Stimulated activated CD4-positive, alpha-beta T cell treated with anti-CD3 and anti-CD28 coated beads, TNF-alpha, amount 100 ng/mL, for 4 hours (primary cell): ENCODE measurements around the gene SLC30A9.

Source experiments
- DNase-seq, 3 experiments: peaks; one replicate each; pipeline ENCODE4 v3.0.0-alpha.2; 2020; ENCODE audit warnings: low read depth in 3 of 3

SLC30A9 gene

DNA sequence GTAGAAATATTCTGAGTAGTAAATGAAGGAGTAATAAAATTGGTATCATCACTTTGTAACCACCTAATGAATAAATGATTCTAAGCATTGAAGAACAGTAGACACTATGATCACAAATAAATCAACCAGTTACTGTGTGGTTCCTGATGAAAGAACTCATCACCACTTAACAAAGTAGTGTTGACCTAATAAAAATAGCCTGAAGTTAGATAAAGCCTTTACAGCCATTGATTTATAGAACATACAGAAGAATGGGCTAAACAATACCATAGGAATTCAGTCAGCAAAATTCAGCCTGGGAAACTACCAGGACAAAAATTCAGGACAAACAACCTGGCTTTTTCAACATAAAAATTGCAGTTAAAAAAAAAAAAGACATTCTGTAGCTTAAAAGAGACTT is 9.0 kb downstream of the SLC30A9 start:
- no peak for DNase-seq

DNA sequence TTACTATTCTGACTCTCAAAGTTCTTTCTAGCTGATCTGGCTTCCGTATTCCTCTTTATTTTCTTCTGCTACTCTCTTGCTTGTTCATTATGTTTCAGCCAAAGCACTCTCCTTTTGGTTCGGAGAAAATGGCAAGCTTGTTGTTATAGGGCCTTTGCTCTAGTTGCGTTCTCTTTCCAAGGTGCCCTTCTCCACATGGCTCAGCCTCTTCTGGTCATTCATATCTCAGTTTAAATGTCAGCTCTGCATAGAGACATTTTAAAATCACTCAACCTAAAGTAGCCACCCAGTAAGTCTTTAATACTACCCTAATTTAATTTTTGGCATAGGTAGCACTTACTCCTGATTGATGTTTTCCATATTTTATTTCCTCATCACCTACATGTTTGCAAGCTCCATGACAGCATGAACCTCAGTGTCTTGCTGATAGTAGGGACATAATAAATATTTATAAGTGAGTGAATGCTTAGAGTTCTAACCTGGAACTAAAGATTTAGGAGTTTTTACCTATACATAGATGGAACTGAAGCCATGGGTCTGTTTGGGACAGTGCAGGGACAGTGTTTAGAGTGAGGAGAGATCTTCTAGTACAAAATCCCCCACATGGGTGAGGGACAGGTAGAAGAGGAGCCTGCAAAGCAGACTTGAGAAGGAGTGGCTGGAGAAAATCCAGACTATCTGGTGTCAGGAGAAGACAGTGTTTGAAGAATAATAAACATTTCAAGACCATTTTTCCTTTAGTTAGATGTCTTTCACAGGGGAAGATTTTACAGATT is 17.9 kb downstream of the SLC30A9 start:
- no peak for DNase-seq

DNA sequence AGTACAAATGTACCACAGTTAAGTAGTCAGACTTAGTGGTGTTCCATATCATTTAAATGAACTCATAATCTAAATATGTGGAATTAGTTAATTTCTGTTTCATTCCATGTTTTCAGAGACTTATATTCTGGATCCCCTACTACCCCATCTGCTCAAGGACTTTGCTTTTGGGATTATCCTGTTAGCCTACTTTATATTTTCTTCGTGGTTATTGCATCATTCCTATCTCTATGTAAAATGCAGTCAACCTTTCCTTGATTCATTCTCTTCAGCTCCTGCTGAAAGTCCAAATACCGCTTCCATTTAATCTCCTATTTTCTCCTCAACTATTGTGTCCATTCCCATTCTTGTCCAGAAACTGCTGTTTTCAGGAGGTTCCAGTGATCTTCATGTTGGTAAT is 25.1 kb downstream of the SLC30A9 start:
- DNase-seq = no peak

DNA sequence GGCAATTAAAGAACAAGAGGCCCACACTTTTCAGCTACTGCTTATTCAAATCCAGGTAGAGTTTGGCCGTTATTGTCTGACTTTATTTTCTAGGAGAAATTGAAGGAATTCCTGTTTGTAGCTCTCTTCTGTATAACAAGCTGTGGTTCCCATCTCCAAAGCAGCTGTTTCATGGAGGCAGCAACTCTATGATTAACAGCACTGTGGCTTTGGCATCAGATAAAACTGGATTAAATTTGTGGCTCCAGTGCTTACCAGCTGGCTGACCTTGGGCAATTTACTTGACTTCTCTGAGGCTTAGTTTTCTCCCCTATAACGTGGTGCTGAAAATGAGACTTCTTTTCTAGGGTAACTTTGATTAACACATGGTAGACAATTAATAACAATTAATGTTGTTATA is 28.1 kb downstream of the SLC30A9 start:
- no peak for DNase-seq

DNA sequence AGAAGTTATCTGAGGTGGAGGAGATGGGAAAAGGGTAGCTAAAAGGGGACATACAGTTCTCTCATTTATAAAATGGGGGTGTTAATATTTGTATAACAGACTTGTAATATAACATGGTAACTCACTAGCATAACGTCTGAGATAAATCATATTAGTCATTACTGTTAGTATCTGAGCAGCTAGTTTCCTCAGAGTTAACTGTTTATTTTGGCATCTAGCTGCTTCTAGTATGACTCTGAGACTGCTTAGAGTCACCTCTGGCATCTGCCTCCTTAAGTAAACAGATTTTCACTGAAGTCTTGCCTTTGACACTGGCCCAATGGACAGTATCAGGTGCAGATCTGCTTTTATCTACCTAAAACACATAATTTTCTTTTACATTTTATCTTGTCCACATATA is 58.1 kb downstream of the SLC30A9 start:
- DNase-seq = no peak

DNA sequence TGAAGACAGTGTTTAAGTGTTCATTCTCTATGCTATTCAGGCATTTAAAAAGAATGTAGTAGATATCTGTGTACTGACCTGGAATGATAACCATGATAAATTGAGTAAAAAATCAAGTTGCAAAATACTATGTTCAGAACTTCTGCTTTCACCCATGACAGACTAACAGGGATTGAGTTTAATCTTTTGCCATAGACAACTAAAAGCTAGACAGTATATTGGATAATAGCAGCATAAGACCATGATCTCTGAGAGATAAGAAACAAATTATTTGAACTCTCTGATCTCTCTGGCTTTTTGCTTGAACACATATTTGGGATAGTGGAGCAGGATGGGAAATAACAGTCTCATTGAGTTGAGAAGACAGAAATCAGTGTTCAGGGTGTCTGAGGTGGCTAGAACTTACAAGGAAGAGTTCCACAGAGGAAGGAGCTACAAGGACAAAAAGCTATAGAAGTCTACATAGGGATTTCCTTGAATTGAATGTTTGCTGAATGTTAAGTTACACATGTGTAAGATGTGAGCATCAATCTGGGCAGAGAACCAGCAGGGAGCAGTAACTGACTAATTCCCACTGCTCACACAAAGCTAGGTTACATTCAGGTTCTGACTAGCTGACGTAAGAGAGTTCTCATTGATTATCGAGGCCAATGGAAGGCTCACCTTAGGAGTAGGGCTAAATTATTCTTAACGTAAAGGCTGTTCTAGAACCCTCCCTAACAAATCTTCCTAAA is 60.4 kb downstream of the SLC30A9 start:
- no peak for DNase-seq

DNA sequence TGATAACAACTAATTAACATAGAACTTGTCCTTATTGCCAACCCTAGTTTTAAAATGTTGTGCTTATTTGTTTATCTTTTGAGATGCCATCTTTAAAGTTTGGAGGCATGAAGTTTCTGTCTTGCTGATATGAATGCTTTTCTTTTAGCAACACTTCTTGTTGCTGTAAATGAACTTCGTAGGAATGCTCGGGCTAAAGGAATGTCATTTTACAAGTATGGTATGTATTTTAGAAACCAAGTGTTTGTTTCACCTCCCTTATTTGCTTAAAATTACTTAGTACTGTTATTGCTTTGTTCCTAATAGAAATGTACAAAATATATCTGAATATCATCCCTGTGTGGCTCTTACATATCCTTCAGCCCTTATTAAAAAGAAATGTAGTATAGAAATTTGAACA is 76.1 kb downstream of the SLC30A9 start:
- DNase-seq = no peak

DNA sequence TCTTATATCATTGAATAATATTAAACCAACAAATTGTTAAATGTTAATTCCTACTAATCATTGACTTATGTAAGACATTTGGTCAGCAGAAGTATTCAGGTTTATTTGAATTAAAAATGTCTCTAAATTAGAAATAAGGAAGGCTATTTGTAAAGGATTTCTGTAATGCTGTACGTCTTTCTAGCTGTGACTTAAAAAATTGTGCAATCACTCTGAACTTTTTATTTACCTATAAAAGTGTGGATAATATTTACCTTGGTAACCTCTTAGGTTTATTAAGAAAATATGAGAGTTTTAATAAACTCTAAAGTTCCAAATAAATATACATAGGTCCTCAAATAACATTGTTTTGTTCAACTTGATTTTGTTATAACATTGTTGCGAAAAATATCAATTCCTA is 76.9 kb downstream of the SLC30A9 start:
- no peak for DNase-seq

DNA sequence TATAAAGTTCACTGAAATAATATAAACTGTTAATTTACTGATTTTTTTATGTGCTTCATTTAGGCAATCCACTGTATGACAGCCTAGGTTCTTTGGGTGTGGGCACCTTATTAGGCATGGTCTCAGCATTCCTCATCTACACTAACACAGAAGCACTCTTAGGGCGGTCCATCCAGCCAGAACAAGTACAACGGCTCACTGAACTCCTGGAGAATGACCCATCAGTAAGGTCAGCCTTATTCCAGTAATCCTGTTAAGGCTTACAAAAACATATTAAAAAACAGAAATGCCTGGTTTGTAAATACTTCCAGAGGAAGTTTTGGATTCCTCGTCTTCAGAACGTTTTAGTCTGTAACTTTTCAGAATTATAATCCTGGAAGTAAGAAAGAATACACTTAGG is 80.1 kb downstream of the SLC30A9 start:
- DNase-seq = no peak

DNA sequence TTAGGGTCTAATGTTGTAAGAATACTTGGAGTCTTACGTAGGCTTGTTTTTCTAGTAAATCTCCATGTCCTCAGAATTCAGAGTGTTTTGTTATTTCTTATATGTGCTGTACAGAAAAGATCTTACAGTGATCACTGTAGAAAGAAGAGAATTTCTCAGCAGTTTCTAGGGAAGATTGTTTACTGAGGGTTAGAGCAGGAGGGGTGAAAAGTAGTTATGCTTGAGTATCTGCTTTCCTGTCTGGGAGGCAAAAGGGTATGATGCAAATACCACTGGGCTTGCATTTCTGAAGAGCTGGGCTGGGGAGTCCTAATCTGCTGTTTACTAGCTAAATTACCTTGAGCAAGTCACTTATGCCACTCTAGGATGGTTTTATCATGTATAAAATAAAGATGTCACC is 84.0 kb downstream of the SLC30A9 start:
- no peak for DNase-seq

DNA sequence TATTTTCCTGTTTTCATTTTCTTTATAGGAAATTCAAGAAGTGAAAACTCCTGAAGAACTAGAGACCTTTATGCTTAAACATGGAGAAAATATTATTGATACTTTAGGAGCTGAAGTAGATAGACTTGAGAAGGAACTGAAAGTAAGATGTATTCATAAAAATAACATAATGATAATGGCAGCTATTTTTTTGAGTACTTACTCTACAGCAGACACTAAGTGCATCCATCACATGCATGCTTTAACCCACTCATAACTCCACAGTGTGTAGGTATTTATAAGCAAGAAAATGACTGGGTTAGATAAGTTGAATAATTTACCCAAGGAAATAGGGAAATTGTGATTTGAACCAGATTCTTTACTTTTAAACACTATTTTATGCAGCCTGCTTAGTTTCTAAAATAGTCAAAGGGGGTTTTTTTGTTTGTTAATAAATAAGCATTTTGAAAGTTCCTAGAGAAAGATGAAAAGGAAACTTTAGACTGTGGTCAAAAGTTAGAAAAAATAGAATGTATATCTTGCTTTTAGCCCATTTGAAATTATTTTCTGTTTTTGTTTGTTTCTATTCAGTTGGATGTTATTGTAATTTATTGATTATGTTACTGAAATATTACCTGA is 88.0 kb downstream of the SLC30A9 start:
- no peak for DNase-seq

DNA sequence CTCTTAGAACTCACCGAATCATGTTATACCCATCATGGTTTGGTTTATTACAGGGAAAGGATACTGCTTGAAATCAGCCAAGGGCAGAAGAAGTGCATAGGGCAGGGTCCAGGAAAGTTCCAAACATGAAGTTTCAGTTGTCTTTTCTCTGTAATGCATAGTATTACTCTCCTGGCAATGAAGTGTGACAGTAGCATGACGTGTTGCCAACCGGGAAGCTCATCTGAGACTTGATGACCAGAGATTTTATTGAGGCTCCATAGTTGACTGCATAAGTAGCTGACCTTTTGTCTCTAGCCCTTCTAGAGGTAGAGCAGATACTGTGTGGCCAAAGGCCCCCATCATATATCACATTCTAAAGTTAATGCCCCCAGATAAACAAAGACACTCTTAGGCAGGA is 90.0 kb downstream of the SLC30A9 start:
- DNase-seq = no peak

DNA sequence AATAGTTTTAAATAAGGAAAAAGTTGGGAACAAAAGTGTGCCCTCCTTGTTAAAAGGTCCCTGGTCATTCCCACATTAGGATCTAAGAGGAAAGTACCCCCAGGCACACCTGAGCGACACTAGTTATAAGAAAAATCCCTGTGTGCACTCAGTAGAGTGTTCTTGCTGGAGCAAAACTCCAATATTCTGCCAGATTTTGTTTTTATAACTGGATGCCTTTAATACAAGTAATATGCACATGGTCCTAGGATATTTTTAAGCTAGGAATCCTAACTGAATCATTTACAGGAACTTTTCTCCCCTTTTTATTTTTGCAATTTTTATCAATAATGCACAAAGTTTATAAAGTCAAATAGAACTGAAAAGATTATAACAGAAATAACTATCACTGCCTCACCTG is 93.5 kb downstream of the SLC30A9 start:
- no peak for DNase-seq

DNA sequence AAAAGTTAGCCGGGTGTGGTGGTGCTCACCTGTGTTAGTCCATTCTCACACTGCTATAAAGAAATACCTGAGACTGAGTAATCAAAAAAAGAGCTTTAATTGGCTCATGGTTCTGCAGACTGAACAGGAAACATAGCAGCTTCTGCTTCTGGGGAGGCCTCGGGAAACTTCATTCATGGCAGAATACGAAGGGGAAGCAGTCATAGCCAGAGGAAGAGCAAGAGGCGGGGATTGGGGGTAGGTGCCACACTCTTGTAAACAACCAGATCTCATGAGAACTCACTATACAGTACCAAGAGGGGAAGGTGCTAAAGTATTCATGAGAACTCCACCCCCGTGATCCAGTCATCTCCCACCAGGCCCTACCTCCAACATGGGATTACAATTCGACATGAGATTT is 98.1 kb downstream of the SLC30A9 start:
- DNase-seq = no peak

DNA sequence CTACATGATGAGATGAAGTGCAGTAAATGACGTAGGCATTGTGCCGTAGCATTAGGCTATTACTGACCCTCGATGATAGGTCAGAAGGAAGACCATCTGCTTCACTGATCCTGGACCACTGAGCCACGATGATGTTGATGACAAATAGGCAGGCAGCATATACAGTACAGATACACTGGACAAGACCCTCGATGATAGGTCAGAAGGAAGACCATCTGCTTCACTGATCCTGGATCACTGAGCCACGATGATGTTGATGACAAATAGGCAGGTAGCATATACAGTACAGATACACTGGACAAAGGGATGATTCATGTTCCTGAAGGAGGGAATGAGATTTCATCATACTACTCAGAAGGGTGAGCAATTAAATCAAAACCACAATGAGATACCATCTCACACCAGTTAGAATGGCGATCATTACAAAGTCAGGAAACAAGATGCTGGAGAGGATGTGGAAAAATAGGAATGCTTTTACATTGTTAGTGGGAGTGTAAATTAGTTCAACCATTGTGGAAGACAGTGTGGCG is 111.2 kb downstream of the SLC30A9 start:
- no peak for DNase-seq

DNA sequence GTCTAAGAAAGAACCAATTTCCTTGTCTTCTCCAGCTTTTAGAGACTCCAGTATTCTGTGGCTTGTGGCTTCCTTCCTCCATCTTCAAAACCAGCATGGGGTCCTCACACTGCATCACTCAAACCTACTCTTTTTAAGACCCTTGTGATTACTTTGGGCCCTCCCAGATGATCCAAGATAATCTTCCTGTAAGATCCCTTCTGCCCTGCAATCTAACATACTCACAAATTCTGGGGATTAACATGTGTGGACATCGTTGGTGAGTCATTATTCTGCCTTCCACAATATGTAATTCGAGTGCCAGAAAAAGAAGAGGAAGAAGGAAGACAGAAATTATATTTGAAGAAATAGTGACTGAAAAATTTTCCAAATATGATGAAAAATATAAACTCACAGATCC is 114.2 kb downstream of the SLC30A9 start:
- DNase-seq = no peak

DNA sequence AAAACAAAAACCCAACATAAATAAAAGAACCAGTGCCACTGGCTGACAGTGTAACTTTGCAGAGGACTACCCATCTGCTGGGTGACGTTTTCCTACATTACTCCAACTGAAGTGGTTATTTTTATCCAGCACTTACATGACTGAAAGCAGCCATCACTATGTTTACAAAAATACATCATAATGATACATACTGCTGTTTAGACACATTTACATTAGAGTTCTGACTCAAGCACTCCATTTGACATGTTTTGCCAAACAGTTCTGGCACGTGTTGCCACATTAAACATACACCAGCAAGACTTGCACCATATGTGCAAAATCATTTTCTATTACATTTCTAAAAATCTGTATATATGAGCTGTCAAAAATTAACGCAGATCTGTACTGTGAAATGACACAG is 122.5 kb downstream of the SLC30A9 start:
- DNase-seq = no peak

DNA sequence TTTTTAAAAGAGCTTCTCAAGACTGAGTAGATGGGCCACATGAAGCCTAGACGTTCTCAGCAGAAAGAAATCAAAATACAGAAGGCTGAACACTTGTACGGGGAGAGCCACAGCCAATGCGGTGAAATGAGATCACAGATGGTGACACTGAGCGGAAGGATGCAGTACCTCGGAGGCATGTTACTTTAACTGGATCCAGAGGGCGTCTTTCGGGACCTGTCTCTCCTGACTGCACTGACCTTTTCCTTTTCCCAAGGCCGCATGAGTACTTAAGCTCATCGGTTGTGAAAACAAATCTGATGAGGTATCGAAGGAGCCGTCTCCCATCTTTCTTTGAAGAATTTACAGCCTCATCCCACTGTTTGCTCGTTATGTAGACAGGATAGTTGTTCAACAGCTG is 129.6 kb downstream of the SLC30A9 start:
- DNase-seq = no peak

DNA sequence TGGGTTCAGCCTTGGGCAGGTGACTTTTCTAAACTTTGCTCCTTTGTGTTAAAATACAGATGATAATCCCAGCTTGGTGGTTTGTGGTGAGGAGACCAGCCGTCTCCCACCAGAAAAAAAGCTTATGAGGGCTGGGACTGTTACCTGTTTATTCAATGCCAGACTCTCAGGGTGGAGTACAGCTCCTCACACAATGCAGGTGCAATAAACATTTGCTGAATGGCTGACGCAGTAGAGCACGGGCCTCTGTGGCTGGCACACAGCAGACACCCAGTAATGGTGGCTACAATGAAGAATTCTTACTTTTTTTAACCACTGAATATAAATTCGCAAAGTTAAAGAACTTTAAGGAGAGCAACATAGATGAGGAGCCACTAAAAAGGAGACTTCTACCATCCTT is 131.9 kb downstream of the SLC30A9 start:
- no peak for DNase-seq

DNA sequence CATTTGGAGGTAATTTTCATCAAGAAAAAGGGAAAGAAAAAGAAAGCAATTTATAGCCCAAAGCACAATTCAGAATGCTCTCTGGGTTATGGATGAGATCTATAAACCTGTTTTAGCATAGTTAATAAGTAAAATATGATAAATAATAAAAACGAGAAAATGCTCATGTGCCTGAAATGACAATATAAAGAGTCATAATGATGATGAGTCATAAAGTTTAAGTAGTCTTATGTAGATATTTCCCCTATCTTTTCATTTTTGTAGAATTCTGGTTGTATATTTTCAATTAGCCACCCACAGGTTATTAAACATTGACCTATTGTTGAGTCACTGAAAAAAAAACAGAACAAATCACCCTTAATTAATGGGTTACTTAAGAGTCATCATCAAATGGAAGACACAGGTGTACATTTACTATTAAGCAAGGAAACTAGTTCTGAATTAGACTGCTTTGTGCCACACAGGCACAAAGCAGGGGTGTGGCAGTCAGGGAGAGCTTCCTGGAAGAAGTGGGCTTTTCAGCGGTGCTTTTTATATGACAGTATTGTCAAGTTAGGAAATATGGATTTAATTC is 132.8 kb downstream of the SLC30A9 start:
- DNase-seq = no peak

DNA sequence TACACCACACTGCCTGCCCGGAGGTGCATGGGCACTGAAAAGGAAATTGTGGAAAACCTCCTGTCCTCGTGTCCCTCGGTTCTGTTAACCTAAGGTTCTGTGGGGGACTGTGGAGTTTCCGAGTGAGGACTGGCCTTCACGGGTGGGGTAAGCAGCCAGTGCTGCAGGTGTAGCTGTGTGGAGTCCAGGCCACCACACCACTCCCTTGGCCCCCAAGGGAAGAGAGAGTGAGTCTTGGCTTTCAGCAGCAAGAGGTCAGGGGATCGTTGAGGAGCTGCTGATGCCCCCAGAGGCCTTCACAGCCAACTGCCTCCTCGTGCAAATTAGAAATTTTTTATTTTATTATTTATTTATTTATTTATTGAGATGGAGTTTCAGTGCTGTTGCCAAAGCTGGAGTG is 141.8 kb downstream of the SLC30A9 start:
- DNase-seq = no peak

DNA sequence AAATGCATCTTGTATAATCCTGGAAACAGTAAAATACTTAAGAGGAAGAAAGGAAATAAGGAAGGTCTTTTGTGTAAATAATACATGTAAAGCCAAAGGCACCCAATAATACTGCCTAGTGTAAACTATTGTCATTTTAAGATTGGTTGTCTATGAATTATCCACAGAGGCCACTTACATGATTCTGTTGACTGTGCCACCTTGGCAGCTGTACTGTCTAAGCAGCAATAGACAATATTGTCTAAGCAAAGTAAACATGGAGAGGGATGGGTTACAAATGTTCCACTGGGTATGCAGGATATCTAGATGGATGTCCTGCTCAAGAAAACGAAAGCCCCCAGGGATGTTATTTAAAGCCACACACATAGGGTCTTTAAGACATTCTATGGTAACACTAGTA is 142.7 kb downstream of the SLC30A9 start:
- no peak for DNase-seq

DNA sequence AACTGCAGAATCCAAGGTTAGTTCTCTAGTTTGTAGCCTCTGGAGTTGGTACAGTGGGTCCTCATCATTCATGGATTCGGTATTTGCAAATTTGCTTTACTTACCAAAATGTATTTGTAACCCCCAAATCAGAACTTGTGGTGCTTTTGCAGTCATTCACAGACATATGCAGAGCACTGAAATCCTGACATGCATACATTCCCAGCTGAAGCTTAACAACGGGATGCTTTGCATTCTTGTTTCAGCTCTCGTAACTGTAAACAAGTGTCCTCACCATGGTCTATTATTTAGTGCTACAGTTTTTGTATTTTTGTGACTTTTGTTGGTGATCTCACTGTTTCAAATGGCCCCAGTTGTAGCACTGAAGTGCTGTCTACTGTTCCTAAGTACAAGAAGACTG is 146.0 kb downstream of the SLC30A9 start:
- no peak for DNase-seq
